ENCODE data around the gene ATMIN.

Gene ATMIN

DNA sequence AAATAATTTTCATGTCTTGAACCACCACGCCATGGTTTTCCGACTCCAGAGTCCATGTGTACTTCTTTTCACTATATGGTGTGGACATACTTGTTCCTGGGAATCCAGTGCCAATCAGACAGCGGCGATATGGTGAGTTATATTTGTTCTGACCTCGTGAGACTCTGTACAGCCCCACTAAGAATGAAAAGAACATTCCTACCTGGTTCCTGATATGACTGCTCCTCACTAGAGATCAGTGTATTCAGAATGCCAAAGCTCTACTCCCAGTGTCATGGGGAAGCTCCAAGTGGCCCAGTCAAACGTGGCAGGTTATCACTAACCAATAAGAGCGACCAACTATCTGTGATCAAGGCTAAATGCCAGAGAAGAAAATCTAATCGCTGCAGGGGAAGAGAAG lies 35.3 kb downstream of the ATMIN start:
- no peak for FAIRE-seq

DNA sequence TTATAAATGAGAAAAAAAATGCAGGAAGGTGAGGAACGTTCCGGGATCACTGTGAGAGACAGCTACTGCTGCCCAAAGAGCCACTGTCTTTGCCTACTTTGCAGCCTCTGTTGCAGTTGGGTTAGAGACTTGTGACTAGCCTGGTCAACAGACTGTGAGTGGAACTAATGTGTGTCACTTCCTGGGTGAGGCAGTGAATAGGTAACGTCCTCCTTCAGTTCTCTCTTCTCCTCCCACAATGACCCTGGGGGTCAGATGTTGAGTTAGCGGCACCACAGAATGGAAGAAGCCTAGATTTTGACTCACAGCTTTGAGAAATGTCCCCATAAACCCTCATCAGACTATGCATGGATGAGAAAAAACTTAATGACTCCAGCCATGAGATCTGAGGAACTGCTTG lies 36.2 kb downstream of the ATMIN start:
- no peak for FAIRE-seq

DNA sequence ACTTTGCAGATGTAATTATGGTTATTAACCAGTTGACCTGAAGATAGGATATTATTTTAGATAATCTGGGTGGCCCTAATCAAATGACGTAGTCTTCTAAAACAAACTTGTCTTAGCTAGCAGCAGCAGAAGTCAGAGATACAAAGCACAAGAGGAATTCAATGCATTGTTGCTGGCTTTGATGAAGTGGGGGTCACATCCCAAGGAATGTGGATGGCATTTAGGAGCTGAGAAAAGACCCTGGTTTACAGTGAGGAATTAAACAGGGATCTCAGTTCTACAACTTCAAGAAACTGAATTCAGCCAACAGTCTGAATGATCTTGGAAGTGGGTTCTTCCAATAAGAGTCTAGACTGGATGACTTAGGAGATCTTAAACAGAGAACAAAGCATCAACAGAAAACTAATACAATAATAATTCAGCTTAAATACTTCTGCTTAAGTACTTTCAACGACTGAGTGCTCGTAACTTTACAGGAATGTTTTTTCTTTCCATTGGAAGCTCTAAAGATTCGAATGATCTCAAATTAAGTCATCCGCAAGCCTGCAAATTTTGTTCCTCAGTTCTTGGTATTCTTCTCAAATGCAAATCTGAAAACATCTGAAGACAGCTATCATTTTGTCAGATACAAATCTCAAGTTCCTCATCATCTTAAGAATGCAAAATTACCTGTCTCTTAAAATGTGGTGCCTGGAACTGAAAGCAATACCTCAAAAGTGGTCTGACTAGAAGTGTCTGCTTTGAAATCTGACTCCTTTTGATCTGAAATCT lies 38.1 kb downstream of the ATMIN start:
- no peak for FAIRE-seq

DNA sequence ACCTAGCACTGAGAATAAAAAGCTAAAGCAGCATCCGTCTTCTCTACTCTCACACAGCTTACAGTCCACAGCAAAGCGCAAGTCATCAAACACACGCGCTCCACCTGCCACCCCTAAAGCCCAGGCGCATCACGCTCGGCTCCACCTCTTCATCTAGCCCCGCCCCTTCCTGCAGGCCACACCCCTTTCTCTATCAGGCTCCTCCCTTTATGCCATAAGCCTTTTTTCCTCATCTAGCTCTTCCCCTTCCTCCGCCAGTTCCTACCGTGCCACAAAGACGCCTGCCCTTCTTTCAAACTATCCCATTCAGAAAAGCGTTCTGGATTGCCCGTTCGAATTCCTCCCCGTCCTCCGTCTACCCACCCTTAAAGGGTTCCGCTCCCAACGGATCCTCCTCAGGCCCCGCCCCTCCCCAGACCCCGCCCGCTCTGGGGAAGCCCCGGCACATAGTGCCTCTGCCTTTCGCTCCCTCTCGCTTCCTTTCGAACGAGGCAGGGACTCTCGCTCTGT lies 41.0 kb downstream of the ATMIN start:
- peak; percentile 29 for FAIRE-seq

DNA sequence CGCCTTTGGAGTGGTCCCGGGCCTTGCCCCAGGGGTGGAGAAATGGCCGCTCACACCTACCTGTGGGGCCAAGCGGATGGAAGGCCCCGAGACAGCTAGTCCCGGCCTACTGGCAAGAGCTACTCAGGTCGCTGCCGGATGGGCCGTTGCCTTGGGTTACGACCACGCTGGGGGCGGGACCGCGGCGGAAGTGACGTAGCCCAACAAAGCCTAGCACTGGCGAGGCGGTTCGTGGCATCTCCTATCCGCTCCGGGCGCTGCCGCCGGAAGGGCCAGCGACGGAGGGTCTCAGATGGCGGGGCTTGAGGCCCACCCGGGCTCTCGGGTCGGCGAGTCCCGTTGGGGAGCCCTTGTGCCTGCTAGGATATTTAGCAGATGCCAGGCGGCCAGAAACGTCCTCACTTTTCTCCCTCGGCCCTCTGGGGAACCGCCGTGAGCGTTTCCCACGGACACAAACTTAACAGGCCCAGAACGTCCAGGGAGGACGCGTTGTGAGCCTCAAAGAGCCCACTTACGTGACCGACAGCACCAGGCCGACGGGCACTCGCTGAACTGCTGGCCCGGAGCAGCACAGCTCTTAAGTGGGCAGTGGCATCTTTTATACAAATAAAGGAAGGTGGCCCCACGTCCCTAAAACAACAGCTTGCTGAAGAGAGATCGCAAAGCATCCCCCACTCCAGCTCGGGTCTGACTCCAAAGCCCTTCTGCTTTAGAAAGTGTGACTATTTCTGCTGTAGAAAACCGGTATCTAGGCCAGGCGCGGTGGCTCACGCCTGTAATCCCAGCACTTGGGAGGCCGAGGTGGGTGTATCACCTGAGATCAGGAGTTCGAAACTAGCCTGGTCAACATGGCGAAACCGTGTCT lies 41.7 kb downstream of the ATMIN start, which contains the start of gene C16orf46:
C16orf46 (minus strand) TSS at position 163 of the 865 bp plus-strand sequence. CDS start 13,283 bp downstream, outside the sequence.
- no peak for FAIRE-seq

DNA sequence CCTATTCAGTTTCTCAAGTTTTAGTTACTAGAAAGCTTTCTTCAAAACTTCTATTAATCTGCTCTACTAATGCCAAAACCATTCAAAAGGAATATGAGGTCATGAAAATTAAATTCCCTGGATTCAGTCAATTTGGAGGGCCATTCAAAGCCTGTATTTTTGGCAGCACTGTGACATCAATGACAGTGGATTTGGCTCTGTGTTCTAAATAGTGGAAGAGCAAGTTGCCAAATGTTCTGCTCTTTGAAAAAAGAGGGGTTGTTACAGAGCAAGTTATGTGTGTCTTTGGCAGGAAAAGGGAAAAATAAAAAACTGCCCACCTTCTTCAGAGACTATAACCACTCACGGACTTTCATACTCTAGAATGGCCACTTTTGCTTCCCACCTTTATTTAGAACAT lies 44.6 kb downstream of the ATMIN start:
- no peak for FAIRE-seq

DNA sequence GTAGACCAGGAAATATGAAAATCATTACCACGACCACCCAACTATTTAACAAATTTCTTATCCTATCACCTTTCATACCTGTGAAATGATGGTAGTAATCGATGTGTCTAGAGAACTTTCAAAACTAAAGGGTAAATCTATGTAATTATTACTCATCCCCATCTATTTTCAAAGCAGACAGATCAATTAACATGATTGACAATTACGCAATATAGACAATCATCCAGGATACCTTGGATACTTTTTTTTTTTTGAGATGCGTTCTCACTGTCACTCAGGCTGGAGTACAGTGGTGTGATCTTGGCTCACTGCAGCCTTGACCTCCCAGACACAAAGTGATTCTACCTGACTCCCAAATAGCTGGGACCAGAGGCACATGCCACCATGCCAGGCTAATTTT lies 45.4 kb downstream of the ATMIN start:
- FAIRE-seq: no peak

DNA sequence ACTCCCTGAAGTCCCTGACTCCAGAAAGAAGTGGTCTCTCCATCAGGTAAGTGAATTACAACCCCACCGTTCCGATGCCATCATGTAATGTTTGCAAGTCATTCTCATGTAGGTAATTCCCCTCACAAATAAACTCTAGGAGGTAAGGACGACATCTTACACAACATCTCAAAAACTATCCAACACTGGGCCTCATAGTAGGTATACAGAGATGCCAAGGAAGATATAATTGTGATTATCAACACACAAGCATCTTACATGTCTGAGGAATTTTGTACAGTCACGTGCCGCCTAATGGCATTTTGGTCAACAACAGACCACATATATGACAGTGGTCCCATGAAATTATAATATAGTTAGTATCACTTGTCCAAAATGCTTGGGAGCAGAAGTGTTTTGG lies 53.2 kb downstream of the ATMIN start:
- no peak for FAIRE-seq

DNA sequence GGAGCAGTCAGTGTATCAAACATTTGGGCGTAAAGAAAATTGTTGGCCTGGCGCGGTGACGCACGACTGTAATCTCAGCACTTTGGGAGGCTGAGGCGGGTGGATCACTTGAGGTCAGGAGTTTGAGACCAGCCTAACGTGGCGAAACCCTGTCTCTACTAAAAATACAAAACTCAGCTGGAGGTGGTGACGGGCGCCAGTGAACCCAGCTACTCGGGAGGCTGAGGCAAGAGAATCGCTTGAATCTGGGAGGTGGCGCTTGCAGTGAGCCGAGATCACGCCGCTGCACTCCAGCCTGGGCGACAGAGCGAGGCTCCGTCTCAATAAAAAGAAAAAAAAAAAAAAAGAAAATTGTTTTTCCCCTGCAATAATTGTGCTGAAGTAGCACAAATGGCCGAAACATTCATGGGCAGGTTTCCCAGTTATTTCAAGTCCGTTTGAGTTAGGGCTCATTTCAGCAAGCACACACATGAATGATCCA lies 59.2 kb downstream of the ATMIN start:
- FAIRE-seq: no peak

DNA sequence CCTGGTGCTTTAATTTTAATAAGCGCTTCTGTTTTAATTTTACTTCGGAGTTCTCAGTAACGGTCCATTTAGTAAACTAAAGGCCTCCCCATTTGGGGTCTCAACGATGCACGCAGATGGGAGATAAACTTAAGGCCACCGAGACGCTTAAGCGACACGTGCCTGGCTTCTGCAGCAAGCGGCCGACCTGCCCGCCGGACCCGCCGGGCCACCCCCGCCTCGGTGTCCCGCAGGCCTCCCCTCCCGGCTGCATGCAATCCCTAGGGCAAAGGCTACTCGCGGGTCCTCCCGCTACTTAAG lies 60.0 kb downstream of the ATMIN start:
- no peak for FAIRE-seq

DNA sequence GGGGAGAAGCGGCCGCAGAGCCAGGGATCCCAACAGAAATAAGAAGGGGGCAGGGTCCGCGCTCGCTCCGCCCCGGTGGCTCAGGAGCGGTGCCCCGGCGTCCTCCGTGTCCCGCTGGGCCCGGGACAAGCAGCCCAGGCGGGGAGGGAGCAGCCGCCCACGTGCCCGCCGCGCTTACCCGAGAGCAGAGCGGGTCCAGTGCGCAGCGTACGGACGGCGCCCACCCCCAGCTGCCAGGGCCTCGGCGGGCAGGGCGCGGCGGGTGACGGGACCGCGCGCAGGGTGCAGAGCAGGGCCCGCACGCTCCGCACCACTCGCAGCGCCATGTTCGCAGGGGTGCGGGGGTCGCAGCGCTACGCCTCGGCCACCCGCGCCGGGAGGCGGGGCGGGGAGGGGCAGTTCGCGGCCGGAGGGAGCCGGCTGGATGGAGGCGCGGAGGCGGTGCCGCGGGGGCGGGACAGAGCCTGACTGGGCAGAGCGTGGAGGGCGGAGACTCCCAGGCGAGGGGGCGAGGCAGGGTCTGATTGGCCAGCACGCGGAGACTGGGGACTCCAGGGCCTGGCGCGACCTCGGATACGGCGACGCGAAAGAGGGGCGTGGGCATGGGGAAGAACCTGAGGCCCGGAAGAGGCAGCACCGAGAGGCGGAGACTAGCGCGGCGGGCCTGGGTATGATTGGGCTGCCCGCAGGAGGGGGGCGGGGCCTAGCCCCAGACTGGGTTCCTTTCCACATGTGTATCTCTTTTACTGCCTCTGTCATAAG lies 60.5 kb downstream of the ATMIN start, which contains the start of gene GCSH:
GCSH (minus strand) TSS at position 443 of the 762 bp plus-strand sequence; CDS start at position 326, 117 bp downstream.
- FAIRE-seq: peak; percentile 93

DNA sequence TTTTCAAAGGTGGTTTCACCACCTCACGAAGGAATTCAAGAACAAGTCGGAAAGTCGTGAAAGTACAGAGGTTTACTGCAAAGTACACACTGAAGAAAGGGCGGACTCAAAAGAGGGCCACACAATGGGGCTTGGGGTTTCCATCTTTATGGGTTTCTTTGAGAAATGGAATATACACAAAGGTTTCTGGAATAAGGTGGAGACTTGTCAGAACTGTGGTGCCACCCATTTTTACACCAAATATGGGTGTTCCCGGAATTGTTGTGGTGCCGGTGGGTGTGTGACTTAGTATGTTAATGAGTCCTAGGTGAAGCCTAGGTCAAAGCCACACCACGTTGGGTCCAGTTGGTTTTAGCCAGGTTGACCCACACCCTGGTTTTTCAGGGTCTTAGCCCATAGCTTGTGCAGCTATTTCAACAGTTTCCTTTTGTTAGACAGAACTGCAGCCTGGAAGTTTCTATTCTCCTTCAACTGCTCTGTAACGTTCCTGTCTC lies 61.1 kb downstream of the ATMIN start:
- FAIRE-seq: no peak
